HepG2 (cell line): ENCODE data around the gene S100A5. TPM values are rescaled to one million over a fixed set of nuclear protein-coding genes. Genes with fewer than 3 reads are reported as not detected.

Experiments used
- AKNA ChIP-seq: sonication (generic); formaldehyde crosslinking; IDR thresholded peaks from 2 replicates; pipeline ENCODE4 v1.4.0; 2020; ENCODE audit warnings: missing genetic modification reagents, borderline replicate concordance
- EHMT2 ChIP-seq: fragments of 200-600 bp; sonication (generic); IDR thresholded peaks from 2 replicates; pipeline ENCODE4 v1.7.0; 2017; ENCODE audit warnings: antibody characterized with exemption, low read depth, low read length, borderline replicate concordance
- GABPA ChIP-seq, 2 experiments: IDR thresholded peaks; 2 replicates each; pipeline ENCODE4 v1.6.1; 2011 to 2016; ENCODE audit warnings: low read depth in 2 of 2, low read length in 1 of 2, missing biosample characterization in 1 of 2, missing genetic modification characterization in 1 of 2
- MAFG ChIP-seq: sonication (generic); formaldehyde crosslinking; IDR thresholded peaks from 2 replicates; pipeline ENCODE4 v1.5.1; 2020; ENCODE audit warnings: mild to moderate bottlenecking, missing genetic modification reagents
- NCOA1 ChIP-seq: sonication (generic); formaldehyde crosslinking; IDR thresholded peaks from 2 replicates; pipeline ENCODE4 v1.9.0; 2021; ENCODE audit warnings: missing genetic modification reagents
- RAD21 ChIP-seq: fragments of 450-650 bp; formaldehyde crosslinking; IDR thresholded peaks from 2 replicates; pipeline ENCODE4 v1.5.0; 2020; ENCODE audit warnings: mild to moderate bottlenecking
- RBM22 ChIP-seq: fragments of 200-400 bp; formaldehyde crosslinking; optimal IDR thresholded peaks from 2 replicates; pipeline ENCODE3; 2017; ENCODE audit warnings: mild to moderate bottlenecking, low read length, moderate library complexity
- SMC3 ChIP-seq: IDR thresholded peaks from 2 replicates; pipeline ENCODE4 v1.6.1; 2011; ENCODE audit warnings: low read length, improper control_type of control experiment
- SRSF9 ChIP-seq: fragments of 200-400 bp; formaldehyde crosslinking; IDR thresholded peaks from 2 replicates; pipeline ENCODE4 v1.6.1; 2018; ENCODE audit warnings: borderline replicate concordance, mild to moderate bottlenecking, low read depth, low read length; ENCODE audit not compliant: insufficient read depth, poor library complexity, severe bottlenecking
- ZBTB25 ChIP-seq: IDR thresholded peaks from 2 replicates; pipeline ENCODE4 v1.6.1; 2018; ENCODE audit warnings: missing genetic modification reagents
- ZBTB34 ChIP-seq: sonication (generic); formaldehyde crosslinking; IDR thresholded peaks from 2 replicates; pipeline ENCODE4 v1.8.0; 2022; ENCODE audit warnings: mild to moderate bottlenecking, missing genetic modification reagents
- ZHX1 ChIP-seq: sonication (generic); formaldehyde crosslinking; IDR thresholded peaks from 2 replicates; pipeline ENCODE4 v1.8.1; 2022; ENCODE audit warnings: low read depth, mild to moderate bottlenecking, missing genetic modification reagents
- ZNF546 ChIP-seq: sonication (generic); formaldehyde crosslinking; conservative IDR thresholded peaks from 2 replicates; pipeline ENCODE4 v1.8.1; 2023; ENCODE audit warnings: mild to moderate bottlenecking, missing genetic modification reagents
- polyA plus RNA-seq, 8 experiments: library from polyadenylated mRNA; depleted of rRNA in 3 of 8; stranded (reverse) in 7 of 8; unstranded in 1 of 8; fragments of >200 nt; fragmentation: Illumina TruSeq in 4 of 8; extraction: Trizol in 4 of 8; gene quantifications; 2 replicates each; pipeline versions ENCODE4 v1.2.1 to v1.2.3, GENCODE V29; 2011 to 2016; ENCODE audit warnings: low read depth in 4 of 8, missing spikeins in 1 of 8, mixed read lengths in 1 of 8; ENCODE audit not compliant: insufficient read depth in 1 of 8
- total RNA-seq, 5 experiments: library from RNA; depleted of rRNA; stranded (reverse); fragments of >200 nt; fragmentation: Illumina TruSeq; extraction: Trizol; gene quantifications; 2 replicates each; pipeline ENCODE4 v1.2.3, GENCODE V29; 2016; ENCODE audit warnings: low read depth in 1 of 5
- TF ChIP-seq, protein P1 (sequence below): IDR thresholded peaks from 2 replicates; pipeline ENCODE4 v1.6.1; 2016; ENCODE audit warnings: mild to moderate bottlenecking
- TF ChIP-seq, protein P2 (sequence below): sonication (generic); formaldehyde crosslinking; IDR thresholded peaks from 2 replicates; pipeline ENCODE4 v1.5.0; 2020; ENCODE audit warnings: missing genetic modification reagents

S100A5 gene
- total and polyA plus RNA-seq, 2 of the 13 experiments (the other 11 are each of a cell fraction or from before 2014, with no cell fraction given): not detected

GRCh38 chr1:153572569-153573015, 31.9 kb upstream of the S100A5 start (continued):
- no peak for TF ChIP-seq SRSF9
- no peak for TF ChIP-seq RBM22
- no peak for TF ChIP-seq ZNF546 (CRISPR knock-in tag)
- TF ChIP-seq, protein P1, sequence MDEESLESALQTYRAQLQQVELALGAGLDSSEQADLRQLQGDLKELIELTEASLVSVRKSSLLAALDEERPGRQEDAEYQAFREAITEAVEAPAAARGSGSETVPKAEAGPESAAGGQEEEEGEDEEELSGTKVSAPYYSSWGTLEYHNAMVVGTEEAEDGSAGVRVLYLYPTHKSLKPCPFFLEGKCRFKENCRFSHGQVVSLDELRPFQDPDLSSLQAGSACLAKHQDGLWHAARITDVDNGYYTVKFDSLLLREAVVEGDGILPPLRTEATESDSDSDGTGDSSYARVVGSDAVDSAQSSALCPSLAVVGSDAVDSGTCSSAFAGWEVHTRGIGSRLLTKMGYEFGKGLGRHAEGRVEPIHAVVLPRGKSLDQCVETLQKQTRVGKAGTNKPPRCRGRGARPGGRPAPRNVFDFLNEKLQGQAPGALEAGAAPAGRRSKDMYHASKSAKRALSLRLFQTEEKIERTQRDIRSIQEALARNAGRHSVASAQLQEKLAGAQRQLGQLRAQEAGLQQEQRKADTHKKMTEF (CRISPR knock-in tag): no peak
- no peak for TF ChIP-seq GABPA (IDR thresholded peaks at IDR 0.05; ENCODE audit: low read depth, low read length)
- TF ChIP-seq GABPA (CRISPR knock-in tag; IDR thresholded peaks at IDR 0.05; ENCODE audit: low read depth): no peak
- no peak for TF ChIP-seq ZBTB34 (CRISPR knock-in tag)
- TF ChIP-seq, protein P2, sequence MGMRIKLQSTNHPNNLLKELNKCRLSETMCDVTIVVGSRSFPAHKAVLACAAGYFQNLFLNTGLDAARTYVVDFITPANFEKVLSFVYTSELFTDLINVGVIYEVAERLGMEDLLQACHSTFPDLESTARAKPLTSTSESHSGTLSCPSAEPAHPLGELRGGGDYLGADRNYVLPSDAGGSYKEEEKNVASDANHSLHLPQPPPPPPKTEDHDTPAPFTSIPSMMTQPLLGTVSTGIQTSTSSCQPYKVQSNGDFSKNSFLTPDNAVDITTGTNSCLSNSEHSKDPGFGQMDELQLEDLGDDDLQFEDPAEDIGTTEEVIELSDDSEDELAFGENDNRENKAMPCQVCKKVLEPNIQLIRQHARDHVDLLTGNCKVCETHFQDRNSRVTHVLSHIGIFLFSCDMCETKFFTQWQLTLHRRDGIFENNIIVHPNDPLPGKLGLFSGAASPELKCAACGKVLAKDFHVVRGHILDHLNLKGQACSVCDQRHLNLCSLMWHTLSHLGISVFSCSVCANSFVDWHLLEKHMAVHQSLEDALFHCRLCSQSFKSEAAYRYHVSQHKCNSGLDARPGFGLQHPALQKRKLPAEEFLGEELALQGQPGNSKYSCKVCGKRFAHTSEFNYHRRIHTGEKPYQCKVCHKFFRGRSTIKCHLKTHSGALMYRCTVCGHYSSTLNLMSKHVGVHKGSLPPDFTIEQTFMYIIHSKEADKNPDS (CRISPR knock-in tag): no peak
- no peak for TF ChIP-seq NCOA1 (CRISPR knock-in tag)
- no peak for TF ChIP-seq ZHX1 (CRISPR knock-in tag)
- TF ChIP-seq SMC3: peak; percentile 87
- no peak for TF ChIP-seq EHMT2
- no peak for TF ChIP-seq ZBTB25 (CRISPR knock-in tag)
- no peak for TF ChIP-seq AKNA (CRISPR knock-in tag)
- TF ChIP-seq RAD21 (CRISPR knock-in tag): peak; percentile 81
- no peak for TF ChIP-seq MAFG
